Lower lobe of right lung (tissue), 2 donors: ENCODE results near the gene MRPS10. TPM values are rescaled to one million over a fixed set of nuclear protein-coding genes. Genes with fewer than 3 reads are reported as not detected.

Experiments used
- ATAC-seq, 2 donors: fragments of 200-7000 bp; cut with Tn5 transposase; one replicate each; pipeline ENCODE4 v1.9.1; 2020 to 2022; ENCODE audit warnings: mild to moderate bottlenecking in 2 of 2, moderate library complexity in 2 of 2
- DNase-seq: peaks from one replicate; pipeline ENCODE4 v3.0.0-alpha.2; 2020
- H3K27ac ChIP-seq: fragments of 200-600 bp; one replicate; pipeline ENCODE4 v1.8.0; 2022
- H3K27me3 ChIP-seq: fragments of 200-600 bp; one replicate; pipeline ENCODE4 v1.8.0; 2022; ENCODE audit warnings: low read depth
- H3K36me3 ChIP-seq: fragments of 200-600 bp; one replicate; pipeline ENCODE4 v1.8.0; 2022; ENCODE audit warnings: mild to moderate bottlenecking
- H3K4me1 ChIP-seq: fragments of 200-600 bp; one replicate; pipeline ENCODE4 v1.8.0; 2022
- H3K4me3 ChIP-seq: fragments of 200-600 bp; one replicate; pipeline ENCODE4 v1.8.0; 2022; ENCODE audit warnings: mild to moderate bottlenecking
- H3K9me3 ChIP-seq: fragments of 200-600 bp; one replicate; pipeline ENCODE4 v1.8.0; 2022
- intact Hi-C: fragments of 100-400 bp; cut with DNase I; formaldehyde crosslinking; loops from one replicate; pipeline ENCODE4 v1.11.0; 2022
- long read RNA-seq: library from polyadenylated mRNA; unstranded; transcript quantifications from one replicate; pipeline ENCODE4 v2.0.0, GENCODE V29; 2021
- total RNA-seq: library from RNA; stranded (reverse); fragmentation: NEBNext Ultra II Directional; extraction: Animal tissue kit (Norgen Biotek cat#: 25700); gene quantifications from one replicate; pipeline ENCODE4 v1.2.1, GENCODE V29; 2021
- TF ChIP-seq, protein P1 (sequence below): fragments of 200-600 bp; IDR thresholded peaks from one replicate; pipeline ENCODE4 v1.8.0; 2022; ENCODE audit warnings: antibody characterized with exemption, mild to moderate bottlenecking
- donor health status: DM: no; HTN: yes; CAD: no; lungs with severe emphysema.

MRPS10 gene
- 23.6 TPM for total RNA-seq
- long read RNA-seq, transcript MRPS10-201 (7 exons, 2,110 nt): major isoform, 40 of 54 reads
- long read RNA-seq, partial matches to known transcripts: 3 of 54 reads
- long read RNA-seq, other reads (novel, unspliced or antisense): 11 of 54 reads

DNA sequence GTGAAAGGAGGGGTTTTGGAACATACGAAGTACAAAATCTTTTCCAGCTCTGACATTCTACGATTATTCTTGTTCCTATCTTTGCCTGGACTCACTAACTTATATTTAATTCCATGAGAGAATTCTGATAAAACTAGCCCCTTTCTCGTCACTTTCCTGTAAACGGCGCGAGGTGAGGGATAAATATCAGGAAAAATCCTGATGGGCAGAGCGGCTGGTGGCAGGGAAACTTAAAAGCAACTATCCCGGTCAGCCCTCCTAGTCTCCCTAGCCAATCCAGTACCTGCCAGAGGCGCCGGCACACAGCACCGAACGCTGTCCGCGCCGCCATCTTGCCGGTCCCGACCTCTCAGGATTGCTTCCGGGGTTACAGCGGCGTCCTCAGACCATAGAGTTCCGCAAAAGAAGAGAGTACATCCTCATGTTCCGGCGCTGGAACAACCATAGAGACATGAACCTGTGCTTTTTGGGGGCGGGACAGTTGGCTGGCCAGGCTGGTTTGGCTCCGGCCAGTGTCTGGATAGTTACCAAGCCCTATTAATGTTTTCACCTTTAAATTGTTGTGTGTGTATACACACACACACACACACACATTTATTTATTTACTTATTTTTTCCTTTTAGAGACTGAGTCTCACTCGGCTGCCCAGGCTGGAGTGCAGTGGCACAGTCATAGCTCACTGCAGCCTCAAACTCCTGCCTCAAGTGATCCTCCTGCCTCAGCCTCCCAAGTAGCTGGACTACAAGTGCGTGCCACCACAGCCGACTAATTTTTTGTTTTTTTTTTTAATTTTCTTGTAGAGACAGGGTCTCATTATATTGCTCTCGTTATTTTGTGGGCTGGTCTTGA, at the start of gene MRPS10:
TSS of gene MRPS10 (minus strand) at position 343 of the 849 bp plus-strand sequence. CDS start at position 331, 12 bp downstream.
- H3K4me3 ChIP-seq: peak within 1 kb of the TSS; percentile 77
- H3K27ac ChIP-seq: peak within 1 kb of the TSS; percentile 76
- DNase-seq (peak; percentile 94), ATAC-seq (peak; percentile 100)
- H3K27me3 ChIP-seq: no peaks in the 10 kb centered on the region
- intact Hi-C loops: no loop called here
- H3K9me3 ChIP-seq: no peaks in the 10 kb centered on the region
- H3K36me3 ChIP-seq: peaks cover 21% of the 10 kb centered on the region
- TF ChIP-seq, protein P1, sequence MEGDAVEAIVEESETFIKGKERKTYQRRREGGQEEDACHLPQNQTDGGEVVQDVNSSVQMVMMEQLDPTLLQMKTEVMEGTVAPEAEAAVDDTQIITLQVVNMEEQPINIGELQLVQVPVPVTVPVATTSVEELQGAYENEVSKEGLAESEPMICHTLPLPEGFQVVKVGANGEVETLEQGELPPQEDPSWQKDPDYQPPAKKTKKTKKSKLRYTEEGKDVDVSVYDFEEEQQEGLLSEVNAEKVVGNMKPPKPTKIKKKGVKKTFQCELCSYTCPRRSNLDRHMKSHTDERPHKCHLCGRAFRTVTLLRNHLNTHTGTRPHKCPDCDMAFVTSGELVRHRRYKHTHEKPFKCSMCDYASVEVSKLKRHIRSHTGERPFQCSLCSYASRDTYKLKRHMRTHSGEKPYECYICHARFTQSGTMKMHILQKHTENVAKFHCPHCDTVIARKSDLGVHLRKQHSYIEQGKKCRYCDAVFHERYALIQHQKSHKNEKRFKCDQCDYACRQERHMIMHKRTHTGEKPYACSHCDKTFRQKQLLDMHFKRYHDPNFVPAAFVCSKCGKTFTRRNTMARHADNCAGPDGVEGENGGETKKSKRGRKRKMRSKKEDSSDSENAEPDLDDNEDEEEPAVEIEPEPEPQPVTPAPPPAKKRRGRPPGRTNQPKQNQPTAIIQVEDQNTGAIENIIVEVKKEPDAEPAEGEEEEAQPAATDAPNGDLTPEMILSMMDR: no peak
- peaks cover 13% of the 10 kb centered on the region for H3K4me1 ChIP-seq

DNA sequence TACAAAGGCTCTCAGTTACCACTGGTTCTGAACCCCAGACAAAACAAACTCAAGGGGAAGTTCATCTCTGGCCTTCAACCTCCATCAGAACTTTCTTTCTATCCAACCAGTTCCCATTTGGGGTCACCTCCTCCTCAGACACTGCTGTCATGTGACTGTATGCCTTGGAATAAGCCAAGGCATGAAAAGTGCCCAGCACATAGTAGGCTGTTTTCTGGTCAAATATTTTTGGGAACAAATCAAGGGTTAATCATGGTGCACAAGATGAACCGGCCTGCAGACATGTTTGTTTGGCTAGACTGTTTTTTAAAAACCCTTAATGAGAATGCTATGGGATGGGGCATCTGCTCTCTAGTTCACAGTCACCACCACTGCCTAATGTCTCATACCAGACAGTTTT, 48.9 kb upstream of the MRPS10 start:
- no peaks in the 10 kb centered on the region for H3K9me3 ChIP-seq
- no peak for ATAC-seq
- H3K27me3 ChIP-seq: no peaks in the 10 kb centered on the region

DNA sequence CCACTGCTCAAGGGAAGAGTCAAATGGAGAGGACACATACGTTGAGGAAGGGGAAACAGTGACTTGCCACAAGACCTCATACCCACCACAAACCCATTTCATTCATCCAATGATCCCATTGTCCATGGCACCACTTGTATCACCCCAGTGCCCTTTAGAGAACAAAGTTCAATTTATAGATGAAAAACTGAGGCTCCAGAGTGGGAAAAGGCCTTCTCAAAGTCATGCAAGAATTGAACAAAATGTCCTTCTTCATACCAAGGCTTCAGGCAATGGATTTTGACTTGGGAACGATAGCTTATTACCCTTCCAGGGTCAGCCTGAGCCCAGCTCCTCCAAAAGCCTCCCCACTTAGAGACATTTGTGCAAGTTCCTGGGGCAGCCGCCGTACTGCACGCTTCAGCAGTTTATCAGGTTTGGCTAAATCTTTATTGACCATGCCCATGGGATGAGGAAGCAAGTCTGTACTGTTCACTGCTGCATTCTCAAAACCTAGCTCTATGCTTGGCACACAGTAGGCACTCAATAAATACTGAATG, 47.3 kb upstream of the MRPS10 start:
- H3K9me3 ChIP-seq: no peaks in the 10 kb centered on the region
- H3K4me1 ChIP-seq: peaks cover 19% of the 10 kb centered on the region
- peaks cover 24% of the 10 kb centered on the region for H3K36me3 ChIP-seq
- TF ChIP-seq, protein P1: no peak
- intact Hi-C loops: no loop called here
- H3K27me3 ChIP-seq: no peaks in the 10 kb centered on the region
- H3K4me3 ChIP-seq: no peak overlapping the region
- ATAC-seq: no peak
- no peak for DNase-seq
- H3K27ac ChIP-seq: no peak overlapping the region

More for the DNA sequence above, 48.9 kb upstream of the MRPS10 start:
- H3K4me3 ChIP-seq: no peak overlapping the region
- peaks cover 24% of the 10 kb centered on the region for H3K36me3 ChIP-seq
- no peak overlapping the region for H3K27ac ChIP-seq
- TF ChIP-seq, protein P1: no peak
- intact Hi-C loops: no loop called here
- H3K4me1 ChIP-seq: peaks cover 4% of the 10 kb centered on the region
- no peak for DNase-seq

DNA sequence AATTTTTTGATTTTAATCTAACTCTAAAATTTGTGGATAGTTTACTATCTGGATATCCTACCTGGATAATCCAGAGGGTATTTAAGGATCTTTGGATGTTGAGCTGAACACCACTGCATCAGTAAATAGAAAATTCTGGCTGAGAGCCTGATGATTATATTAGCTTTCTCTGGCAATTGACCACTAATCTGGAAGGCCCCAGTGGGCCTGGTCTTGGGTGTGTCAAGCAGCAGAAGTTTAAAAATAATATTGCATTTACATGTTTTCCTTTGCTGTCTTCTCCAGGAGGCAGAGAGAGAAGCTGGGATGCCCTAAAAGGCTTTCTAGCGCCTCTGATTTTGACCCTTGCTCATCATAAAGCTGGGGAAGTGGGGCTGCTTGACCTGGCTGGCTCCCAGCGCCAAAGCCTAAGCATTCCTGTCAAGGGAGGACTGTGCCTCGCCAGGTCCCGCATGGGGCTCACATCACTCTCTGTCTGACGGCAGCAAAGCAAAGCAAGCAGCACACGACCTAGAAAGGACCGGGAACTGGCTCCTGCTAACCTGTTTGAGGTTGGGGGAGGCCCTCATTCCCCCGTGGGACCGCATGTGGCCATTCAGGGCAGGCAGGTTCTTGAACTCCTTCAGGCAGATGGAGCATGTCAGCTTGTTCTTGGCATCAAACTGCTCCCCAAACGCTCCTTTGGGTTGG, 46.6 kb upstream of the MRPS10 start:
- Histone ChIP-seq H3K9me3 (no peaks in the 10 kb centered on the region), H3K4me1 (peaks cover 19% of the 10 kb centered on the region), H3K4me3 (no peak overlapping the region), H3K27me3 (no peaks in the 10 kb centered on the region), H3K36me3 (peaks cover 20% of the 10 kb centered on the region), H3K27ac (no peak overlapping the region)
- ATAC-seq (no peak), DNase-seq (no peak)
- intact Hi-C loops: no loop called here
- TF ChIP-seq, protein P1: no peak

DNA sequence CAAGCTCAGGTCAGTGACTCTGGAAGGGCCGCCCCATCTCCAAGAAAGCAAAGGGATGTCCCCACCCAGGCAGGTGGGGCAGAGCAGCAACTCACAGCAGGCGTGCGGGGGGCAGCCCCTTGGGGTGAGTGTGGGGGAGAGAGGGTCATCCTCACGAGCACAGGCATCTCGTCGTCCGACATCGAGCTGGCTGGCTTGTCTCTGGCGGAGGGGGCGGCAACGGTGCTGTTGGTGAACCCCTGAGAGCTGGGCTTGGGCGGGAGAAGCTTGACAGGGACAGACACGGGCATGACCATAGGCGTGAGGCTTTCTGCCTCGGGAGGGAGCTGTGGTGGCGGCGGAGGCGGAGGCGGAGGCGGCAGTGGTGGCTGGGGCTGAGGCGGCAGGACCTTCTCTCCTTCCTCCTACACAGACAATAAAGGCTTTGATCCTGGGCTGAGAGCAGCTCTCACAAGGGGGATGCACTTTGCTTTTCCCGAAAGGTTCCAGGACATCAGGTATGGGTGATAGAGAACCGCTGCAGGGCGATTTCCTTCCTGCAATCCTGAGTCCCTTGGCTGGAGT, 45.6 kb upstream of the MRPS10 start:
- intact Hi-C loops: no loop called here
- no peak overlapping the region for H3K4me3 ChIP-seq
- peaks cover 19% of the 10 kb centered on the region for H3K4me1 ChIP-seq
- H3K27ac ChIP-seq: no peak overlapping the region
- peaks cover 10% of the 10 kb centered on the region for H3K36me3 ChIP-seq
- TF ChIP-seq, protein P1: no peak
- no peaks in the 10 kb centered on the region for H3K27me3 ChIP-seq
- DNase-seq (no peak), ATAC-seq (no peak)
- H3K9me3 ChIP-seq: no peaks in the 10 kb centered on the region
